ENCODE data around the gene RIPOR3. TPM values are rescaled to one million over a fixed set of nuclear protein-coding genes. Genes with fewer than 3 reads are reported as not detected.
"Not testable (repeated sequence)": the region's sequence is repeated elsewhere in the genome, so short reads cannot be mapped to it uniquely, and the experiment has no call there.

Gene RIPOR3
- total RNA-seq, 4 donors from 2014 or later, result 8.2 to 51.2 (median 20.5) TPM

DNA sequence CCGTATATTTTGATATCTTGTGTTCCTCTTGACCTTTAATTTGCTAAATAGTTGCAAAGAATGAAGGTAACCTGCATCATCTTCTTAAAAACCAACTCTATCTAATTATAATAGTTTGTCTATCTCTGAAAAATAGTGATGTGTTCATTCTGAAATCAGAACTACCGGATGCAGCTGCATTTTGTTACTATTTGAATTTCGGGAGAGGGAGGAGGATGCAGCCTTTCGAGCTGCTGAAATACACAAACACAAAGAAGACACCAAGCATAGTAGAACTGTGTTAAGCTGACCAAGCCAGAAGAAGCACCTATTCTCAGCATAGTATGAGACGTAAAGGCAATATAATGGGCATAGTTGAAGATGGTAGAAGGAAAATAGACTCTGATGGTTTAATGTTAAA is 148.0 kb downstream of the RIPOR3 start:
- no peak for DNase-seq
- Histone ChIP-seq H3K9me3 (no peaks in the 10 kb centered on the region), H3K4me1 (peaks cover 0 to 72% (median 20%) of the 10 kb centered on the region in 4 donors), H3K27me3 (no peaks in the 10 kb centered on the region), H3K4me3 (no peak overlapping the region), H3K36me3 (no peaks in the 10 kb centered on the region), H3K27ac (peak overlapping the region in 1 of 4 donors; percentile 77)
- TF ChIP-seq, protein P1, sequence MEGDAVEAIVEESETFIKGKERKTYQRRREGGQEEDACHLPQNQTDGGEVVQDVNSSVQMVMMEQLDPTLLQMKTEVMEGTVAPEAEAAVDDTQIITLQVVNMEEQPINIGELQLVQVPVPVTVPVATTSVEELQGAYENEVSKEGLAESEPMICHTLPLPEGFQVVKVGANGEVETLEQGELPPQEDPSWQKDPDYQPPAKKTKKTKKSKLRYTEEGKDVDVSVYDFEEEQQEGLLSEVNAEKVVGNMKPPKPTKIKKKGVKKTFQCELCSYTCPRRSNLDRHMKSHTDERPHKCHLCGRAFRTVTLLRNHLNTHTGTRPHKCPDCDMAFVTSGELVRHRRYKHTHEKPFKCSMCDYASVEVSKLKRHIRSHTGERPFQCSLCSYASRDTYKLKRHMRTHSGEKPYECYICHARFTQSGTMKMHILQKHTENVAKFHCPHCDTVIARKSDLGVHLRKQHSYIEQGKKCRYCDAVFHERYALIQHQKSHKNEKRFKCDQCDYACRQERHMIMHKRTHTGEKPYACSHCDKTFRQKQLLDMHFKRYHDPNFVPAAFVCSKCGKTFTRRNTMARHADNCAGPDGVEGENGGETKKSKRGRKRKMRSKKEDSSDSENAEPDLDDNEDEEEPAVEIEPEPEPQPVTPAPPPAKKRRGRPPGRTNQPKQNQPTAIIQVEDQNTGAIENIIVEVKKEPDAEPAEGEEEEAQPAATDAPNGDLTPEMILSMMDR (IDR thresholded peaks at IDR 0.05), result no peak
- TF ChIP-seq POLR2A (IDR thresholded peaks at IDR 0.05), result no peak

DNA sequence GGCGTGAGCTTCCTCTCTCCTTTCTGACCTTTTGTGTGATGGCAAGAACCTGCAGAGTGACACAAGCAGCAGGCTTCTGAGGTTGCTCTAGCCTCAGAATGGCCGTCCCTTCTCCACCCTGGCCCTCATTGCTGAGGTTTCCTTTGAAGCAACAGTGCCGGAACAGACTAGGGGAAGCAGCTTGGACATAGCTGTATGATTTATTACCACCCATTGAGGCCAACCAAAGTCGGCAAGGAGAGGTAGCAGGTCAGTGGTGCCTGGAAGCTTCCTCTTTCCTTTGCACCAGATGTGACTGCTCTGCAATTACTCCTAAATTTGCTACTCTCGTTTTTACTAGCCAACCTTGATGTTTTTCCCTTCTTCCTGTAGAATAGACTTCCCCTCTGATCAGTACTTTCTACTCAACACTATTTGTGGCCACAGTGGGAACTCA is 149.7 kb downstream of the RIPOR3 start:
- no peak for TF ChIP-seq POLR2A (IDR thresholded peaks at IDR 0.05)
- TF ChIP-seq, protein P1 (IDR thresholded peaks at IDR 0.05), result no peak
- H3K9me3 ChIP-seq, result no peaks in the 10 kb centered on the region
- DNase-seq, result peak in 2 of 3 donors; percentile 70 to 71
- H3K36me3 ChIP-seq, result no peaks in the 10 kb centered on the region
- H3K27ac ChIP-seq, result peak overlapping the region in 3 of 4 donors; percentile 10 to 77 (median 61)
- H3K4me3 ChIP-seq, result no peak overlapping the region
- peaks cover 0 to 65% (median 21%) of the 10 kb centered on the region in 4 donors for H3K4me1 ChIP-seq
- H3K27me3 ChIP-seq, result no peaks in the 10 kb centered on the region

DNA sequence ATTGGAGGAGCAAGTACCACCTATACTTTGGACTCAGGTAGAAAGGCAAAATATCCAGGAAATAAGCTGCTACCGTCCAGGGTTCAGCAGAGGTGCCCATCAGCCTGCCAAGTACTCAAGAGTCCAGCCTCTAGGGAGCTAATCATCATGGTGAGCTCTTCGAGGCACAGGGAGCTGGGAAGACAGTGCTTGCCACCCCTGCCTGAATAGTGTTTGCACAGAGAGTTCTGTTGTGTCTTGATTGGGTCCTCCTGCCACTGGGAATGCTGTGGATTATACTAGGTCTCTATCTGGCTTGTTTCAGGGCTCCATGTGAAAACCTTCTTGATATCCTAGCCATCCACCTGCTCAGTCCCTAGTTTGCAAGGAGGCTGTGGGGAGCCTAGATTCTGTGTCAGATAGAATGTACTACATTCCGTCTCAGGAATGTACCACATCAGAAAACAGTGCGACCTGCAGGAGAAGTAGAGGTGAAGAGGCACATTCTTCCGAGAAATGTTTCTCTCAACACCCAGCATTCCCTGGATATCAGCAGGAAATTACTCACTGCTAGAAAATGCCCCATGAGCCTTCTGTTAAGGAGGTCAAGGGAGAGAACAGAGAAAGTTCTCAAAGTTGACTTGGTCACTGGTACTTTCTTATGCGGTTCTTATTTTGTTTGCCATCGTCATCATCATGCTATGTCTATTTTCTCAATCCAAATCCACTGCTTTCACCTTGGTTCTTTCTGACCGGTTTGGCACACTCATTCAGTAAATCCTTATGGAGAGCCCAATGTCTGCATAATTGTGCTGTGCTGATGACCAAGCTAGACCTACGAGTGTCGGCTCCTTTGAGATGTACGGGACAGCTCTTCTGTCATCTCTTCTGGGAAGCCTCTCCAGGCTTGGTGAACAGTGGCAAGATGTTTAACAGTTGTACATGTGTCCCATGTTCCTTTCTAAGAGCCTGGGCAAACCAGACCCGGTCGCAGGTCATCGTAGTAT is 150.4 kb downstream of the RIPOR3 start:
- Histone ChIP-seq H3K27ac (peak overlapping the region; percentile 12 to 77 (median 38)), H3K27me3 (no peaks in the 10 kb centered on the region), H3K9me3 (no peaks in the 10 kb centered on the region), H3K36me3 (no peaks in the 10 kb centered on the region), H3K4me3 (no peak overlapping the region), H3K4me1 (peaks cover 0 to 58% (median 22%) of the 10 kb centered on the region in 4 donors)
- DNase-seq, result no peak
- TF ChIP-seq, protein P1 (IDR thresholded peaks at IDR 0.05), result no peak
- TF ChIP-seq POLR2A (IDR thresholded peaks at IDR 0.05), result no peak

DNA sequence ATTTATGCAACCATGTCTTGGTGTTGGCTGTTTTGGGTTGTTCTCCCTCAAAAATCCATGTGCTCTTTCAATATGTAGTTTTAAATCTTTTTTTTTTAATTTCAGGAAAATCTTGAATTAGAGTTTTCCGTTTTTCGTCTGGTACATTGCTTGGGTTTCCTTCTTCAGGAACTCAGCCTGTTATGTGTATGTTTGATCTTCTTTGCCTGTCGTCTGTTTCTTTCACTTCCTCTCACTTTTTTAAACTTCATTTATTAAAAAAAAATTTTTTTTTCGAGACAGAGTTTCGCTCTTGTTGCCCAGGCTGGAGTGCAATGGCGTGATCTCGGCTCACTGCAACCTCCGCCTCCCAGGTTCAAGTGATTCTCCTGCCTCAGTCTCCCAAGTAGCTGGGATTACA is 151.5 kb downstream of the RIPOR3 start:
- not testable (repeated sequence) for H3K4me3 ChIP-seq, DNase-seq, H3K36me3 ChIP-seq, H3K27me3 ChIP-seq, H3K9me3 ChIP-seq
- peaks cover 0 to 48% (median 18%) of the 10 kb centered on the region in 4 donors for H3K4me1 ChIP-seq
- peak overlapping the region in 2 of 4 donors; percentile 61 to 77 for H3K27ac ChIP-seq

DNA sequence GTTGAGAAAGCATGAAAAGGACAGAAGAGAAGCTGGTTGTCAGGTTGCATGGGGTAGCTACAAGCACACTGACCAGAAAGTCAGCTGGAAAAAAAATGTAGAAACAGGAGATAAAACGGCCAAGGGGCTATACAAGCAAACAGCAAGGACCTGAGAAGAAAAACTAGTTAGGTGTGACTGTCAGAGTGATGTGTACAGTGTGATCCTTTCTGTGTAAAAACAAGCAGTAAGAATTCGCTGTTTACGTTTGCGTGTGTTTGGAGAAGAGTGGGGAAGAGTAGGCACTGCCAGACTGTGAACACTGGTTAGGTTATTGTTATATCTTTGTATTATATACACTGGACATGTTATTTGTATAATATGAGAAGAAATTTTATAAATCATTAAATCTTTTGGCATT is 153.1 kb downstream of the RIPOR3 start:
- H3K4me3 ChIP-seq, result no peak overlapping the region
- H3K4me1 ChIP-seq, result peaks cover 0 to 36% (median 15%) of the 10 kb centered on the region in 4 donors
- H3K27me3 ChIP-seq, result no peaks in the 10 kb centered on the region
- TF ChIP-seq POLR2A (IDR thresholded peaks at IDR 0.05), result no peak
- TF ChIP-seq, protein P1 (IDR thresholded peaks at IDR 0.05), result no peak
- DNase-seq, result no peak
- no peaks in the 10 kb centered on the region for H3K36me3 ChIP-seq
- H3K9me3 ChIP-seq, result no peaks in the 10 kb centered on the region
- H3K27ac ChIP-seq, result peak overlapping the region in 1 of 4 donors; percentile 57
